Hypothalamus (tissue), 51 donors: ENCODE measurements around the gene GASK1A.

ENCODE experiments used
- DNase-seq, 51 donors: peaks; one replicate each; lab custom pipeline; 2025; lab: John Stamatoyannopoulos, UW

GASK1A gene

DNA sequence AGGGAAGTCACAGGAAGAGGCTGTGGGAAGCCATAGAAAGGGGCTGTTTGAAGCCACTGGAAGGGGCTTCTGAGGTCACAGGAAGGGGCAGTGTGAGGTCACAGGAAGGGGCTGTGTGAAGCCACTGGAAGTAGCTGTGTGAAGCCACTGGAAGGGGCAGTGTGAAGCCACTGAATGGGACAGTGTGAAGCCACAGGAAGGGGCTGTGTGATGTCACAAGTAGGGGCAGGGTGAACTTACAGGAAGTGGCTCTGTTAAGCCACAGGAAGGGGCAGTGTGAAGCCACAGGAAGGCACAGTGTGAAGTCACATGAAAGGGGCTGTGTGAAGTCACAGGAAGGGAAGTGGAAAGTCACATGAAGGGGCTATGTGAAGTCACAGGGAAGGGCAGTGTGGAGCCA lies 33.1 kb downstream of the GASK1A start:
- DNase-seq = no peak

DNA sequence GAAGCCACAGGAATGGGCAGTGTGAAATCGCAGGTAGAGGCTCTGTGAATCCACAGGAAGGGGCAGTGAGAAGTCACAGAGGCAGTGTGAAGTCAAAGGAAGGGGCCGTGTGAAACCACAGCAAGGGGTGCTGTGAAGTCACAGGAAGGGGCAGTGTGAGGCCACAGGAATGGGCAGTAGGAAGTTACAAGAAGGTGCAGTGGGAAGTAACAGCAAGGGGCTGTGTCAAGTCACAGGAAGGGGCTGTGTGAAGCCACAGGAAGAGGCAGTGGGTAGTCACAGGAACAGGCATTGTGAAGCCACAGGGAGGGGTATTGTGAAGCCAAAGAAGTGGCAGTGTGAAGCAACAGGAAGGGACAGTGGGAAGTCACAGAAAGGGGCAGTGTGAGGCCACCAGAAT lies 34.1 kb downstream of the GASK1A start:
- DNase-seq = no peak

DNA sequence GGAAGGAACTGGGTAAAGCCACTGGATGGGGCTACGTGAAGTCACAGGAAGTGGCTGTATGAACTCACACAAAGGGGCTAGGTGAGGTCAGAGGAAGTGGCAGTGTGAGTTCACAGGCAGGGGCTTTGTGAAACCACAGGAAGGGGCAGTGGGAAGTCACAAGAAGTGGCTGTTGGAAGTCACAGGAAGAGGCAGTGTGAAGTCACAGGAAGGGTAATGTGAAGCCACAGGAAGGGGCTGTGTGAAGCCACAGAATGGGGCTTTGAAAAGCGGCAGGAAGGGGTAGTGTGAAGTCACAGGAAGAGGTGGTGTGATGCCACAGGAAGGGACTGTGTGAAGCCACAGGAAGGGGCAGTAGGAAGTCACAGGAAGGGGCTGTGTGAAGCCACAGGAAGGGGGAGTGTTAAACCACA lies 34.6 kb downstream of the GASK1A start:
- no peak for DNase-seq

DNA sequence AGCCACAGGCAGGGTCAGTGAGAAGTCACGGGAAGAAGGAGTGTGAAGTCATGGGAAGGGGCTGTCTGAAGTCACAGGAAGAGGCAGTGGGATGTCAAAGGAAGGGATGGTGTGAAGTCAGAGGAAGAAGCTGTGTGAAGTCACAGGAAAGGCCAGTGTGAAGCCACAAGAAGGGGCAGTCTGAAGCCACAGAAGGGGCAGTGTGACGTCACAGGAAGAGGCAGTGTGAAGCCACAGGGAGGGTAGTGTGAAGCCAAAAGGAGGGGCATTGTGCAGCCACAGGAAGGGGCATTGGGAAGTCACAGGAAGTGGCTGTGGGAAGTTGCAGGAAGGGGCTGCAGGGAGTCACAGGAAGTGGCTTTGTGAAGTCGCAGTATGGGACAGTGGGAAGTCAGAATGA lies 35.1 kb downstream of the GASK1A start:
- no peak for DNase-seq

DNA sequence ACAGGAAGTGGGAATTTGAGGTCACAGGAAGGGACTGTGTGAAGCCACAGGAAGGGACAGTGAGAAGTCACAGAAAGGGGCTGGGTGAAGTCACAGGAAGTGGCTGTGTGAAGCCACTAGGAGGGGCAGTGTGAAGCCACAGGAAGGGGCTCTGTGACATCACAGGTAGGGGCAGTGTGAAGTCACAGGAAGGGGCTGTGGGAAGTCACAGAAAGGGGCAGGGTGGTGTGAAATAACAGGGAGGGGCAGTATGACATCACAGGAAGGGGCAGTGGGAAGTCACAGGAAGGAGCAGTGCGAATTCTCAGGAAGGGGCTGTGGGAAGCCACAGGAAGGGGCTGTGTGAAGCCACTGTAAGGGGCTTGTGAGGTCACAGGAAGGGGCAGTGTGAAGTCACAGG lies 35.8 kb downstream of the GASK1A start:
- no peak for DNase-seq

DNA sequence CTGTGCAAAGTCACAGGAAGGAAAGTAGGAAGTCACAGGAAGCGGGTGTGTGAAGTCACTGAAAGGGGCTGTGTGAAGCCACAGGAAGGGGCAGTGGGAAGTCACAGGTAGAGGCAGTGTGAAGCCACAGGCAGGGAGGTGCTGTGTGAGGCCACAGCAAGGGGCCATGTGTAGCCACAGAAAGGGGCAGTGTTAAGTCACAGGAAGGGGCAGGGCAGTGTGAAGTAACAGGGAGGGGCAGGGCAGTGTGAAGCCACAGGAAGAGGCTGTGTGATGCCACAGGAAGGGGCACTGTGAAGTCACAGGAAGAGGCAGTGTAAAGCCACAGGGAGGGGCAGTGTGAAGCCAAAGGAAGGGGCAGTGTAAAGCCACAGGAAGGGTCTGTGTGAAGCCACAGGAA lies 36.5 kb downstream of the GASK1A start:
- DNase-seq = no peak

DNA sequence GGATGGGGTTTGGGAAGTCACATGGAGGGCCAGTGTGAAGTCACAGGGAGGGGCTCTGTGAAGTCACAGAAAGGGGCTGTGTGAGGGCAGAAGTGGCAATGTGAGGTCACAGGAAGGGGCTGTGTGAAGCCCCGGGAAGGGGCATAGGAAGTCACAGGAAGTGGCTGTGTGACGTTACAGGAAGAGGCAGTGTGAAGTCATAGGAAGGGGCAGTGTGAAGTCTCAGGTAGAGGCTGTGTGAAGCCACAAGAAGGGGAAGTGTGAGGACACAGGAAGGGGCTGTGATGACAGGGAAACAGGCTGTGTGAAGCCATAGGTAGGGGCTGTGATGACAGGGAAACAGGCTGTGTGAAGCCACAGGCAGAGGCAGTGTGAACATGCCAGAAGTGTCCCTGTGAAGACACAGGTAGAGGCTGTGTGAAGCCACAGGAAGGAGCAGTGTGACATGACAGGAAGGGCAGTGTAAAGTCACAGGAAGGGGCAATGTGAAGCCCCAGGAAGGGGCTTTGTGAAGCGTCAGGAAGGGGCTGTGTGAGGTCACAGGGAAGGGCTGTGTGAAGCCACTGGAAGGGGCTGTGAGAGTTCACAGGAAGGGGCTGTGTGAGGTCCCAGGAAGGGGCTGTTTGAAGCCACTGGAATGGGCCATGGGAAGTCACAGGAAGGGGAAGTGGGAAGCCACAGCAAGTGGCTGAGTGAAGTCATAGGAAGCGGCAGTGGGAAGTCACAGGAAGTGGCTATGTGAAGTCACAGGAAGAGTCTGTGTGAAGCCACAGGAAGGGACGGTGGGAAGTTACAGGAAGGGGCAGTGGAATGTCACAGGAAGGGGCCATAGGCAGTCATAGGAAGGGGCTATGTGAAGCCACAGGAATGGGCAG lies 37.1 kb downstream of the GASK1A start:
- no peak for DNase-seq

DNA sequence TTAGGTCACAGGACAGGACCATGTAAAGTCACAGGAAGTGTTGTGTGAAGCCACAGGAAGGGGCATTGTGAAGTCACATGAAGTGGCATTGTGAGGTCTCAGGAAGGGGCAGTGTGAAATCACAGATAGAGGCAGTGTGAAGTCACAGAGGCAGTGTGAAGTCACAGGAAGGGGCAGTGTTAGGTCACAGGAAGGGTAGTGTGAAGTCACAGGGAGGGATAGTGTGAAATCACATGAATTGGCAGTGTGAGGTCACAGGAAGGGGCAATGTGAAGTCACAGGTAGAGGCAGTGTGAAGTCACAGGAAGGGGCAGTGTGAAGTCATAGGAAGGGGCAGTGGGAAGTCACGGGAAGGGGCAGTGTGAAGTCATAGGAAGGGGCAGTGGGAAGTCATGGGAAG lies 37.9 kb downstream of the GASK1A start:
- DNase-seq = no peak

DNA sequence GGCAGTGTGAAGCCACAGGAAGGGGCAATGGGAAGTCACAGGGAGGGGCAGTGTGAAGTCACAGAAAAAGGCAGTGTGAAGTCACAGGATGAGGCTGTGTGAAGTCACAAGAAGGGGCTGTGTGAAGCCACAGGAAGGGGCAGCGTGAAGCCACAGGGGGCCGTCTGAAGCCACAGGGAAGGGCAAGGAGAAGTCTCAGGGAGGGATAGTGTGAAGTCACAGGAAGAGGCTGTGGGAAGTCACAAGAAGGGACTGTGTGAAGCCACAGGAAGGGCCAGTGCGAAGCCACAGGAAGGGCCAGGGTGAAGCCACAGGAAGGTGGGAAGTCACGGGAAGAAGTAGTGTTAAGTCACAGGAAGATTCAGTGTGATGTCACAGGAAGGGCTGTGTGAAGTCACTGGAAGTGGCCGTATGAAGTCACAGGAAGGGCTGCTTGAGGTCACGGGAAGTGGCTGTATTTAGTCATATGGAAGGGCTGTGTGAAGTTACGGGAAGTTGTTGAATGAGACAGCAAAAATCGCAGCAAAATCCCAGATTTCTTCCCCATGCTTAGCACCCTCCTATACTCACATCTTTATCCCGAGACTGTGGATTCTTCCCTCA lies 38.6 kb downstream of the GASK1A start:
- DNase-seq = no peak

DNA sequence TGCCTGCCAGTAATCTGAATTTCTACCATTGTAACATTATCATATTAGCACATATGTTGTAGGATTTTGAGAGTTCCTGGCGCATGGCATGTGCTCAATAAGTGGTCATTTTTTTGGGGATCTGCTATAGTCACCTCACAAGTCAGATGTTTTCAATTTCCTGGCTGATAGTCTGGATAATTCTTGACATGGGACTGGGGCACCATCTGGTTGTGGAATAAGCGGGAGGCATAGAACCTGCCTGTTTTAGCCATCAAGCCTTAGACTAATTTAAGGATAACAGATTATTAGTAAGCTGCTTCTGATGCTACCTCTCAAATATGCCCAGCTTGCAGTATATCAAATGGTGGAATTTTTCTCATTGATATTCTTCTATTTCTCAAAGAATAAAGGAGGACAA lies 39.1 kb downstream of the GASK1A start:
- DNase-seq = no peak

DNA sequence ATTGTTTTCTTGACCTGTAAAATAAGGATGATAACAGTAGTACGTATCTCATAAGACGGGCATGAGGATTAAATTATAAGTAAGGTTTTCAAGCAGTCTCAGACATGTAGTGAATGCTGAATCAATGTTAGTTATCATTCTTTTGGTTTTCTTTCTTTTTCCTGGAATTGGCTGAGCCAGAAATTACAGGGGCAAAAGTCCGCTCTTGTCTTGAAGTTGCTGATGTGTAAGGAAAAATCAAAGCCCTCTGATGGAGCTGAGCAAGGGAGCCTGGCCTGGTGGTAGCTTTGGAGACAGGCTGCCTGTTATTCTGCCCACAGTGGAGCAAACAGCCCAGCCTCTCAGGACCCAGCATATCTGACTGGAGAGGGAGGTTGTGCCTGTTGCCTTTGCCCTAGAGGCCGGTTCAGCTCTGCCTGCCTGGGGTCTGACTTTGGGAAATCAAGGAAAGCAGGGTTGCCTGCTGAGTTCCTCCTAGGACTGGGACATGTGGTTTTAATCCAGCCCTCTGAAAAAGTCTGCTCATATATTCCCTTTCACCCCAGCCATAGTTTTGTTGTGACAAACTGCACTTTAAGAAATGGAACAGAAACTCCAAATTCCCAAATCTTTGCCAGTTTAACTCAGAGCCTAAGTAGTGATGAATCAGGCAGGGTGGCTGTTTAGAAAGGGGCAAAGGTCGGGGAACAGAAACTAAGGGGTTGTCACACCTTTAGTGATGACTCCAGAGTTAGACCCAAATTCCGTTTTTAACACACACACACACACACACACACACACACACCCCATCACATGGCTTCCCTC lies 40.1 kb downstream of the GASK1A start:
- no peak for DNase-seq

DNA sequence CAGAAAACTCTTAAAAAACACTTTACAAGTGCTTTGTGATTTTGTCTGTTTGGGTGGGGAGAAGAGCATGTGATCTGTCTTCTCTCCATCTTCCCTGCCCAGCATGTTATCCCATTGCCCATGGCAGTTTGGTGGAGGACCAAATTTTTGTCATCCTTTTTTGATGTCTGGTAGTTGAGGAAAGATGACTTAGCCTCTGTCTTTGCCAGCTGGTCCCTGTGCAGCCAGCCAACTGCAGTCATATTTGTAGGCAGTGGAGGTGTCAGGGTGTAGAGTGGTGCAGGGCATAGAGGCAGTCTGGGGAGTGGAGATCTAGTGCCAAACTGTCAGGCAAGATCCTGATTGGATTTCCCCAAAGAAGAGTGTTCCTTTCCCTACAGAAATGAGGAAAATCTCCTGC lies 40.7 kb downstream of the GASK1A start:
- DNase-seq = no peak

DNA sequence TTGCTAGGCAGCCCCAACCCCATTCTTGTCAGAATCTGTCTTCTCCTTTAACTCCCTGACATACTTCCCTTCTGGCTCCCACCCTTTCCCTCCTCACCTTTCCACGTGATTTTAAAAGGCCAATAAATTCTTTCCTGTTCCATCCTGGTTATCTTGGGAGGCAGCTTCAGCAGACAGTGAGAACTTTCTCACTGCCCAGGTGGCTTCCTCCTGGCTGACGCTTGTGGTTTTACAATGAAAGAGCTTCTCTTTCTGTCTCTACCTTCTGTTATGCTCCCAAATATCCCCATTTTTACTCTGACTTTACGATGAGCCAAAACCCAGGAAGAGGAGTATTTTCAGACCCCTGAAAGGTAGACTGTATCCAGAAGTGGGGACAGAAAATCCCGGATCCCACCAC lies 42.1 kb downstream of the GASK1A start:
- DNase-seq = no peak

DNA sequence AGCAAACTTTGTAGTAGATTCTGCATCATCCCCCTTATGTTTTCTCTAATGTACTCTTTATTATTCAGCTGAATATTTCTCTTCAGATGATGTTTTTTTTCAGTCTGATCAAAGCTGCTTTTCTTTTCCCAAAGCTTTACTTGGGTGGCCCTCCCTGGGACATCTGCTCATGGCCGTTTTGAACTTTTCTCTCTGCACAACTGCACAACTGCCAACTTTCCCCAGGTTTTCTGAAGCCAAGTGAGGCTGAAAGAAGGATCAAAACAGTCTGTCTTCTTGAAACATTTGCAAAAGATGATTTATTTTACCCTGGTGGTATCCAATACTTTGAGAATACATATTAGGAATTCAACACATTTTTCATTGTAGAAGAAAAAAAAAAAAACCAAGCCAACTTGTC lies 43.0 kb downstream of the GASK1A start:
- no peak for DNase-seq

DNA sequence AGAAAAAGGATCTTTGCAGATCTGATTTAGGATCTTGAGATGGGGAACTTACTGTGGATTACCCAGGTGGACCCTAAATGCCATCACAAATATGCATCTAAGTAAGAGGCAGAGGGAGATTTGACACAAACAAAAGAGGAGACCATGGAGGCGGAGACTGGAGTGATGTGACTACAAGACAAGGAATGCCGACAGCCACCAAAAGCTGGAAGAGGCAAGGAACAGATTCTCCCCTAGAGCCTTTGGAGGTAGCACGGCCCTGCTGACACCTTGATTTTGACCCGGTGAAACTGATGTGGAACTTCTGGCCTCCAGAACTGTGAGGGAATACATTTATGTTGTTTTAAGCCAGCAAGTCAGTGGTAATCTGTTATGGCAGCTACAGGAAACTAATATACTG lies 44.0 kb downstream of the GASK1A start:
- DNase-seq = no peak

DNA sequence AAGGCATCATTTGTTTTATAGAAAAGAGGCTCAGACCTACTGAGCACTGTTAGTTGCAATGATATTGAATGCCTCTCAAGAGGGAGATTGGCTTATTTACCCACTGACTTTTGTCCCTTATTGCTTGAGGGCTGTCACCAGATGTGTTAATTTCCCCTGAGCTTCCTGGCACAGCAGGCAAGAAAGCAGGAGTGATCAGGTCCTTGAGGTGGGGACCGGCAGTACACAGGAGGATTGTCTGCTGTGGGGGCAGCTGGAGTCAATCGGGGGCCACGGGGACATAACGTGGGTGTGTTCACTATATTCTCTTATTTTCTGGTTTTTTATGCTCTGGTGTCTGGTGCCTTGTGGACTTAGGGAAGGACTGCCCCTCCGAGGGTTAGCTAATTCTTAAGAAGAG lies 44.6 kb downstream of the GASK1A start:
- no peak for DNase-seq

DNA sequence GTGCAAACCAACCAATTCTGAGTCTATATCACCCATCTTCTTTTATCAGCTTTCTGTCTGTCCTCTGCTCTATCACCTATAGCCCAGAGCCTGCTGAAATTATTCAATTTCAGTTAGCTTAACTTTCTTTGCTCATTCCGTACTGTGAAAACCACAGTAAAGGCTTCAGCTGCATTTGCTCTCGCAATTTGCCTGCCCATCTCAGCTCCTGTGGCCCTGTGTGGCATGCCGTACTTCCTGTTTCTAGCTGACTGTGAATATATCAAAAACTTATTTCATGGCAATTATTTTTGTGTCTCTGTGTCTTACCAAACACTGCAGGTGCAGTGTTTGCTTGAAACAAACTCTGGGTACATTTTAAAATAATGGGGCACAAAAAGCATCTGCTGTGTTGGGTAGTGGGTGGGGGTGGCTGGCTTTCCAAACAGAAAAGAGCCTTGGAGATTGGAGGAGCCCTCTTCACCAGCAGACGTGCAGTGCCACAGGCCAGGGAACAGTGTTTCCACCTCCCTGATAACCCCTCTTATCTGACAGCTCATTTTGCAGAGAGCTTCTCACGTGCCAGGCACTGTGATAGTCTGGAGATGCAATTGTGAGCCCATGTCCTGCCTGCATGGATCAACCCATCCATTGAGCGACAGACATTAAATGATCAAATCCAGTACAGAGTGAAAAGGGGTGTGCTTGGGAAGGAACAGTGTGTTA lies 45.2 kb downstream of the GASK1A start:
- DNase-seq = no peak

DNA sequence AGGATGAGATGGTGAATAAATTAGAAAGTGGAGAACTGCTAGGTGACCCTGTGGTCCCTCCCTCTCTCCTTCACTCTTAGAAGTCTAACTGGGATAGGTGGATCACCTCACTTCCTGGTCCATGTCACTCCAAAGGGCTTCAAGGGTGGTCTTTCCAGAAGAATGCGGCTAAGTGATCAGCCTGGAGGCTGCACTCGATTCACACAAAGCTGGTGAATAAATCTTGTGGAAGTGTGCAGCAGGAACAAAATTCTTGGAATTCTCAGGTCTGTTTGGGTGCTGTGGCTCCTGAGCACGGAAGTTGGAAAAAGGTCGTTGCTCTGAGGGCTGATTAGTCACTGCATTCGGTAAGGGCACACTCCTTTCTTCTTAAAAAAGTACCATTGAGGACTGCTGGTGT lies 46.3 kb downstream of the GASK1A start:
- DNase-seq = no peak

DNA sequence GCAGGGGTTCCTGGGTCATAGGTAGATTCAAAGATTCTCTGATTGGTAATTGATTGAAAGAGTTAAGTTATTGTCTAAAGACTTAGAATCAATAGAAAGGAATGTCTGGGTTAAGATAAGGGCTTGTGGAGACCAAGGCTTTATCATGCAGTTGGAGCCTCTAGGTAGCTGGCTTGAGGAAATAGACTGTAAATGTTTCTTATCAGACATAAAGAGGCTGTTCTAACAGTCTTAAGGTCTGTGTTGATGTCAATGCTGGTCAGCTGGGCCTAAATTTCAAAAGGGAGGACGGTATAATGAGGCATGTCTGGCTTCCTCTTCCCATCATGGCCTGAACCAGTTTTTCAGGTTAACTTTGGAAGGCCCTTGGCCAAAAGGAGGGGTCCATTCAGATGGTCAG lies 48.9 kb downstream of the GASK1A start:
- no peak for DNase-seq

DNA sequence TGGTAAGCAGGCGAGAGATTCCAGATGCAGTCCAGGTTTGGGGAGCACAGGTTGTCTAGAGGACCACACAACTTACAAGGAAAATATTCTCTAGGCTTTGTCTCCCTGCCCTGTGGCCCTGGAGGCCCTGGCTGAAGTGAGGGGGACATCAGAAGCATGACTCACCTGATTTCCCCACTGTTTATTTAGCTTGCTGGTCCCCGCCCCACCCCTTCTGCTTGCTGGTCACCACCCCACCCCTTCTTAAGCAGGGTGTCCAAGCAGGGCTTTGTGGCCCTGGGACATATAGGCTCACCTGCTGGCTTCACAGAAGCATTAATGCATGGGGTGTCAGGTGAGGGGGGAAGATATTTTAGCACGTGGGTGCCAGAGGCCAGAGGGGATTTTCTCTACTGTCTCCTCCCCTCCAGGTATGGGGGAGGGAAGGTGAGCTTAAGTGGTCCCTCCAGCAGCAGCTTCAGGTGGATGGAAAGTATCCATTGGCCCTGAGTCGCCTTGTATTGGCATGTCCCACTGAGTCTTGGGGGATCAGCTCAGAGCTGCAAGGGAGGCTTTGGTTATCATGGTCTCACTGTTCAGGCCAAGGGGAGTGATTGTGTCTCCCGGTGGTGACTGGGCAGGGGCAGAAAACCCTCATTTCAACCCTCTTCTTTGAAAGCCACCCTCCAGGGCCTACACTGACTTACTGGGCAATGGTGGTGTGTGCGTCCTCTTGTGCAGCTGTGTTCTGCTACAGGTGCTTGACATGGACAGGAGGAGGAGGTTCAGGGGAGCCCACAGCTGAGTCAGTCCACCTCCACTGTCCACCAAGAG lies 49.8 kb downstream of the GASK1A start:
- no peak for DNase-seq
